Measurements from ENCODE around the gene CNPPD1.
"Not testable (repeated sequence)": the region's sequence is repeated elsewhere in the genome, so short reads cannot be mapped to it uniquely, and the experiment has no call there.

The CNPPD1 gene

DNA sequence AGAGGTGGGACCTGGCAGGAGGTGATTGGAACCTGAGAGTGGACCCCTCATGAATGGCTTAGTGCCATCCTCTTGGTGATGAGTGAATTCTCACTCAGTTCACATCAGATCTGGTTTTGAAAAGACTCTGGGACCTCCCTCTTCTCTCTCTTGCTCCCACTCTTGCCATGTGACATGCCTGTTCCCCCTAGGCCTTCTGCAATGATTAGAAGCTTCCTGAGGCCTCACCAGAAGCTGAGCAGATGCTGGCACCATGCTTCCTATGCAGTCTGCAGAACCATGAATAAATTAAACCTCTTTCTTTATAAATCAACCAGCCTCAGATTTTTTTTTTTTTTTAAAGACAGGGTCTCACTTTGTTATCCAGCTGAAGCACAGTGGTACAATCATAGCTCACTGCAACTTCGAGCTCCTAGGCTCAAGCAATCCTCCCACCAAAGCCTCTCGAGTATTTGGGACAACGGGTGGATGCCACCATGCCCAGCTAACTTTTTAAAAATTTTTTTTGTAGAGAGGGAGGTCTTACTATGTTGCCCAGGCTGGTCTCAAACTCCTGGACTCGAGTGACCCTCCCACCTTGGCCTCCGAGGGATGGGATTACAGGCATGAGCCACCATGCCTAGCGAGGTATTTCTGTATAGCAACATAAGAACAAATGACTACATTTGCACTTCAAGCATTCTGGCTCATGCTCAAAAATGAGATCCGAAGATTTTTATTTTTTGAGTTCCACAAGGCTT is 27.9 kb upstream of the CNPPD1 start:
- in situ Hi-C loops (cut with MboI; ENCODE audit: low pct_unique_long_range_greater_than_20kb, low sequenced_read_pairs, unreplicated experiment) = loop anchor here (5.0 kb wide), 1 partner anchor 32 kb away; the partner anchor contains the start of gene SLC23A3
- no peak for DNase-seq (ENCODE audit: low spot score)
- TF ChIP-seq, protein P1, sequence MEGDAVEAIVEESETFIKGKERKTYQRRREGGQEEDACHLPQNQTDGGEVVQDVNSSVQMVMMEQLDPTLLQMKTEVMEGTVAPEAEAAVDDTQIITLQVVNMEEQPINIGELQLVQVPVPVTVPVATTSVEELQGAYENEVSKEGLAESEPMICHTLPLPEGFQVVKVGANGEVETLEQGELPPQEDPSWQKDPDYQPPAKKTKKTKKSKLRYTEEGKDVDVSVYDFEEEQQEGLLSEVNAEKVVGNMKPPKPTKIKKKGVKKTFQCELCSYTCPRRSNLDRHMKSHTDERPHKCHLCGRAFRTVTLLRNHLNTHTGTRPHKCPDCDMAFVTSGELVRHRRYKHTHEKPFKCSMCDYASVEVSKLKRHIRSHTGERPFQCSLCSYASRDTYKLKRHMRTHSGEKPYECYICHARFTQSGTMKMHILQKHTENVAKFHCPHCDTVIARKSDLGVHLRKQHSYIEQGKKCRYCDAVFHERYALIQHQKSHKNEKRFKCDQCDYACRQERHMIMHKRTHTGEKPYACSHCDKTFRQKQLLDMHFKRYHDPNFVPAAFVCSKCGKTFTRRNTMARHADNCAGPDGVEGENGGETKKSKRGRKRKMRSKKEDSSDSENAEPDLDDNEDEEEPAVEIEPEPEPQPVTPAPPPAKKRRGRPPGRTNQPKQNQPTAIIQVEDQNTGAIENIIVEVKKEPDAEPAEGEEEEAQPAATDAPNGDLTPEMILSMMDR (IDR thresholded peaks at IDR 0.05; ENCODE audit: extremely low read depth, insufficient read depth, missing control alignments) = no peak

DNA sequence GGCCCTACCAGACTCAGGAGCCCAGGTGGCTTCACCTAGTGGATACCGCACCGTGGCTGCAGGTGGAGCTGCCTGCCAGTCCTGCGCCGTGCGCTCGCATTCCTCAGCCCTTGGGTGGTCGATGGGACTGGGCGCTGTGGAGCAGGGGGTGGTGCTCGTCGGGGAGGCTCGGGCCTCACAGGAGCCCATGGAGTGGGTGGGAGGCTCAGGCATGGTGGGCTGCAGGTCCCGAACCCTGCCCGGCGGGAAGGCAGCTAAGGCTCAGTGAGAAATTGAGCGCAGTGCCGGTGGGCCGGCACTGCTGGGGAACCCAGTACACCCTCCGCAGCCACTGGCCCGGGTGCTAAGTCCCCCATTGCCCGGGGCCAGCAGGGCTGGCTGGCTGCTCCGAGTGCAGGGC is 24.6 kb upstream of the CNPPD1 start:
- DNase-seq (ENCODE audit: low spot score); in situ Hi-C loops (cut with MboI; ENCODE audit: low pct_unique_long_range_greater_than_20kb, low sequenced_read_pairs, unreplicated experiment): not testable (repeated sequence)

DNA sequence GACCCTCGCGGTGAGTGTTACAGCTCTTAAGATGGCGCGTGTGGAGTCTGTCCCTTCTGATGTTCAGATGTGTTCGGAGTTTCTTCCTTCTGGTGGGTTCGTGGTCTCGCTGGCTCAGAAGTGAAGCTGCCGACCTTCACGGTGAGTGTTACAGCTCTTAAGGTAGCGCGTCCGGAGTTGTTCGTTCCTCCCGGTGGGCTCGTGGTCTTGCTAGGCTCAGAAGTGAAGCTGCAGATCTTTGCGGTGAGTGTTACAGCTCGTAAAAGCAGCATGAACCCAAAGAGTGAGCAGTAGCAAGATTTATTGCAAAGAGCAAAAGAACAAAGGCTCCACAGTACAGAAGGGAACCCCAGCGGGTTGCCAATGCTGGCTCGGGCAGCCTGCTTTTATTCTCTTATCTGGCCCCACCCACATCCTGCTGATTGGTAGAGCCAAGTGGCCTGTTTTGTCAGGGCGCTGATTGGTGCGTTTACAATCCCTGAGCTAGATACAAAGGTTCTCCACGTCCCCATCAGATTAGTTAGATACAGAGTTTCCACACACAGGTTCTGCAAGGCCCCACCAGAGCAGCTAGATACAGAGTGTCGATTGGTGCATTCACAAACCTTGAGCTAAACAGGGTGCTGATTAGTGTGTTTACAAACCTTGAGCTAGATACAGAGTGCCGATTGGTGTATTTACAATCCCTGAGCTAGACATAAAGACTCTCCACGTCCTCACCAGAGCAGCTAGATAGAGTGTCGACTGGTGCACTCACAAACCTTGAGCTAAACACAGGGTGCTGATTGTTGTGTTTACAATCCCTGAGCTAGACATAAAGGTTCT is 24.0 kb upstream of the CNPPD1 start:
- in situ Hi-C loops (cut with MboI; ENCODE audit: low pct_unique_long_range_greater_than_20kb, low sequenced_read_pairs, unreplicated experiment); DNase-seq (ENCODE audit: low spot score): not testable (repeated sequence)

DNA sequence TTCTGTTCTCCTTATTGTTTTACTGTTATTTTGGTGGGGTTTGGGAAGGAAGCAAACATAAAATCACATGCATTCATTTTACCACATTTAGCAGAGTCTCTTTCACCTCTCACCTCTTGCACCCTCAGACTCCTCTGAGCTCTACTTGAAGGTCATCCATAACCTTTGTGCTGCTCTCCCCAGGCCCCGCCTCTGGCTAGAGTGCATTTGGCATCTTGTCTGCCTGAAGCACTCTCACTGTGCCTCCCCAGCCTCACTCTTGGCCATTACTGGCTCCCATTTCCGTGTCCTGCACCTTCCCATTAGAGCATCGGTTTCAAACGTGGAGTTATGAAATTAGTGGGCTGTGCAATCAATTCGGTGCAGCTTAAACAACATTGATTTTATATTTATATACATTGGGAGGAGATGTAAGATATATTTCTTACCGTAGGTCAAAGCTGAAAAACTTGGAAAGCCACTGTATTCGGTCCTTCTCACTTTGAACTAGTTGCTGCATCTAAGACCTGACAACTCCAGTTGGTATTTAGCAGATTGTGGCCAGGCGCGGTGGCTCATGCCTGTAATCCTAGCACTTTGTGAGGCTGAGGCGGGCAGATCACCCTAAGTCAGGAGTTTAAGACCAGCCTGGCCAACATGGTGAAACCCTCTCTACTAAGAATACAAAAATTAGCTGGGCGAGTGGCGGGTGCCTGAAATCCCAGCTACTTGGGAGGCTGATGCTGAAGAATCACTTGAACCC is 22.9 kb upstream of the CNPPD1 start:
- TF ChIP-seq, protein P1 (IDR thresholded peaks at IDR 0.05; ENCODE audit: extremely low read depth, insufficient read depth, missing control alignments) = no peak
- DNase-seq (ENCODE audit: low spot score) = no peak
- in situ Hi-C loops (cut with MboI; ENCODE audit: low pct_unique_long_range_greater_than_20kb, low sequenced_read_pairs, unreplicated experiment) = no loop called here

DNA sequence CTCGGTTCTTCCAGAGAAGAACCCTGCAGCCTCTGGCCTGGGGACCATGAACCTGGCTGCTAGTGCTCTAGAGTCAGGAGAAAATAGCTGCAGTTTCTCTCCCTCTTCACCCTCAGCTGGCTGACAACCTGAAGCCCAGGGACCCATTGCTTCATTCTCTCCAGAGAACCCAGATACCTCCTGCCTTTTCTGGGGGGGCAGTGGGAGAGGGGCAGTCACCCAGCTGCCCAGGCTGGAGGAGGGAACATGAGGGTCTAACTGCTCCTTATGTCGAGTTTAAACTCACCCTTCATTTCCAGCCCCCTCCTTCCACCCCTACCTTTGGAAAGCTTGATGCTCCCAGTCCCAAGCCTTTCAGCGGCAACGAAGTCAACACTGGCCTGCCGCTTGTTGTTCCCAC is 22.2 kb upstream of the CNPPD1 start:
- in situ Hi-C loops (cut with MboI; ENCODE audit: low pct_unique_long_range_greater_than_20kb, low sequenced_read_pairs, unreplicated experiment) = no loop called here
- TF ChIP-seq, protein P1 (IDR thresholded peaks at IDR 0.05; ENCODE audit: extremely low read depth, insufficient read depth, missing control alignments) = no peak

DNA sequence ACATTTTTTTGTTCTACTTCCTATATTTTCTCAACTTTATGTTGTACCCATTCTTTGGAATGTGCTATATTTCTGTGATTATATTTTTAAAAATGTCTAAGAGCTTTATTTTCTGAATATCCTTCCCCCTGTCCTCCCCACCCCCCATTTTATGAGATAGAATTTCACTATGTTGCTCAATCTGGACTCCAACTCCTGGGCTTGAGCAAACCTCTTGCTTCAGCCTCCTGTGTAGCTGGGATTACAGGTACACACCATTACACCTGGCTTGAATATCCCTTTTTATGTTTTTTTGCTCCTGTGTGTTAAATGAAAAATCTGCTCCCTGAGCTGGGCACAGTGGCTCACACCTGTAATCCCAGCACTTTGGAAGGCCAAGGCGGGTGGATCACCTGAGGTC is 20.7 kb upstream of the CNPPD1 start:
- TF ChIP-seq, protein P1 (IDR thresholded peaks at IDR 0.05; ENCODE audit: extremely low read depth, insufficient read depth, missing control alignments) = no peak
- no peak for DNase-seq (ENCODE audit: low spot score)
- in situ Hi-C loops (cut with MboI; ENCODE audit: low pct_unique_long_range_greater_than_20kb, low sequenced_read_pairs, unreplicated experiment) = no loop called here

More for the DNA sequence above, 22.2 kb upstream of the CNPPD1 start:
- DNase-seq (ENCODE audit: low spot score) = no peak

DNA sequence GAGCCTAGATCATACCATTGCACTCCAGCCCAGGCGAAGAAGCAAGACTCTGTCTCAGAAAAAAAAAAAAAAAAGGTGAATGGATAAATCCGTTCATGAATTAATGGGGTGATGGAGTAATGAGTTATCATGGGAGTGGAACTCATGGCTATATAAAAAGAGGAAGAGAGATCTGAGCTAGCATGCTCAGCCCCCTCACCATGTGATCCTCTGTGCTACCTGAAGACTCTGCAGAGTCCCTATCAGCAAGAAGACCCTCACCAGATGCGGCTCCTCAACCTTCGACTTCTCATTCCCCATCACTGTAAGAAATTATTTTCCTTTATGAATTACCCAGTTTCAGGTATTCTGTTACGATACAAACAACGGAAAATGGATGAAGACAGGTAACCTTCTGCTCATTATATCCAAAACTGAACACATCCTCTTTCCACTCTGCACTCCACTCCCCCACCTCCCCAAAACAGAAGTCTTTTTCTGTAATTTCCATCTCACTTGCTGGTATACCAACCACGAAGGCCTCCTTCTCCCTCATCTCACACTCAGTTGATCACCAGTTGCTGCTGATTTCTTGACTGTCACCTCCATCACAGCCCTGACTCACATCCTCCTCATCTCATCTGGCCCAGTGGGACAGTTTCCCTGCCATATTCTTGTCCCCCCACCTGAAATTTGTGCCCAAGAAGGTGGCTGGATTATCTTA is 10.2 kb upstream of the CNPPD1 start:
- no peak for DNase-seq (ENCODE audit: low spot score)
- TF ChIP-seq, protein P1 (IDR thresholded peaks at IDR 0.05; ENCODE audit: extremely low read depth, insufficient read depth, missing control alignments) = no peak
- in situ Hi-C loops (cut with MboI; ENCODE audit: low pct_unique_long_range_greater_than_20kb, low sequenced_read_pairs, unreplicated experiment) = no loop called here
